ENCODE measurements around the gene ZNF496.

Gene ZNF496

GRCh38 chr1:247328311-247328710 lies 3.4 kb downstream of the ZNF496 start:
- DNase-seq (ENCODE audit: low read depth in 2 of 2) = no peak

DNA sequence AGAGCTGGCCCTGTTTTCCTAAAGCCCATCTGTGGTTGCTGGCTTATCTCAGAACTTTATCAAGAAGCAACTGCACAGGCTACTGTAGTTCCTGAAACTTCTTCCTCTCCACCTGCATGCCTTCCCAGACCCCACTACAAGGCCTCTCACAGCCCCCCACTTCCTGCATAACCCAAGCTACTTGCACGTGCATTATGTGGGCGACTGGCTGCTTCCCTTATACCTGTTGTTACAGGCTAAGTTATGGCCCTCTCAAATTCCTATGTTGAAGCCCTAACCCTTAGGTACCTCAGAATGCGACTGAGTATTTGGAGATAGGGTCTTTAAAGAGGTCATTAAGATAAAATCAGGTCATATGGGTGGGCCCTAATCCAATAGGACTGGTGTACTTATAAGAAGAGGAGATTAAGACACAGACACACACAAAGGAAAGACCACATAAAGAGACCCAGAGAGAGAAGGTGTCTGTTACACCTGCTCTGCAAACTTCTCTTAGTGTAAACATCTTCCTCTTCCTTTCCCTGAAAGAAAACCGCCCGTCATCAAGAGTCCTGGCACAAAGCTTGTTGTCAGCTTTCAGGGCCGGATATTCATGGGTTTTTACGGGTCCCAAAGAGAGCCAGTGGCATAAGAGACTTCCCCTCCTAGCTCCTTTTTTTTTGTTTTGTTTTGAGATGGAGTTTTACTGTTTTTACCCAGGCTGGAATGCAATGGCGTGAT lies 5.1 kb downstream of the ZNF496 start:
- no peak for DNase-seq (ENCODE audit: low read depth in 2 of 2)

DNA sequence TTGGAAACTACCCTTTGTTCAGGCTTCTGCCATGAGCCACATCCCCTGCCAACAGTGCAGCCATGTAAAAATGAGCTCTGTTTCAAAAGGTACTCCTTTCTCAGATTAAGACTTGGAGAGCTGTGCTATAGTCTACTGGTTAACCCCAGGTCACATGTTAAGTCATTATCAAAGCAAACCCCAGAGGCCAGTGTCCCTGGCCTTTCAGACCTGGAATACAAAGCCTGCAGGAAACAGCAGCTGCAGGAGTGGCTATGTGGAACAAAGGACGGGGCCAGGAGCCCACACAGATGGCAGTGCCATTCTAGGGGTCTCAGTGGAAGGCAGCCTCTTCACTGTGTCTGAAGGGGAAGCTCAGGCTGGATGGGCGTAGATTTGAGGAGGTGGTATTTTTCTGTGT lies 6.7 kb downstream of the ZNF496 start:
- no peak for DNase-seq (ENCODE audit: low read depth in 2 of 2)

DNA sequence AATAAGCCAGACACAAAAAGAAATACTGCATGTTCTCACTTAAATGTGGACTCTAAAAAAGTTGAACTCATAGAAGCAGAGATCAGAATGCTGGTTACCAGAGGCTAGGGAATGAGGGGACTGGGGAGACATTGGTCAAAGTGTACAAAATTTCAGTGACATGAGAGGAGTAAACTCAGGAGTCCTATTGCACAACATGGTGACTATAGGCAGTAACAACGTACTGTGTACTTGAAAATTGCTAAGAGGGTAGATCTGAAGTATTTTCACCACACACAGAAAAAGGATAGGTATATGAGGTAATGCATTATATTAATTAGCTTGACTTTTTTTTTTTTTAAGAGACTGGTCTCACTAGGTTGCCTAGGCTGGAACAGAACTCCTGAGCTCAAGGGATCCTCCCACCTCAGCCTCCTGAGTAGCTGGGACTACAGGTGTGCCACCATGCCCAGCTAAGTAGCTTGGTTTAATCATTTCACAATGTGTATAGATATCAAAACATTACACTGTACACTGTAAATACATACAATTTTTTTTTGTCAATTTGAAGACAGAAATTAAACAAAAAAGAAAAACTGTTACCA lies 7.4 kb downstream of the ZNF496 start:
- no peak for DNase-seq (ENCODE audit: low read depth in 2 of 2)

DNA sequence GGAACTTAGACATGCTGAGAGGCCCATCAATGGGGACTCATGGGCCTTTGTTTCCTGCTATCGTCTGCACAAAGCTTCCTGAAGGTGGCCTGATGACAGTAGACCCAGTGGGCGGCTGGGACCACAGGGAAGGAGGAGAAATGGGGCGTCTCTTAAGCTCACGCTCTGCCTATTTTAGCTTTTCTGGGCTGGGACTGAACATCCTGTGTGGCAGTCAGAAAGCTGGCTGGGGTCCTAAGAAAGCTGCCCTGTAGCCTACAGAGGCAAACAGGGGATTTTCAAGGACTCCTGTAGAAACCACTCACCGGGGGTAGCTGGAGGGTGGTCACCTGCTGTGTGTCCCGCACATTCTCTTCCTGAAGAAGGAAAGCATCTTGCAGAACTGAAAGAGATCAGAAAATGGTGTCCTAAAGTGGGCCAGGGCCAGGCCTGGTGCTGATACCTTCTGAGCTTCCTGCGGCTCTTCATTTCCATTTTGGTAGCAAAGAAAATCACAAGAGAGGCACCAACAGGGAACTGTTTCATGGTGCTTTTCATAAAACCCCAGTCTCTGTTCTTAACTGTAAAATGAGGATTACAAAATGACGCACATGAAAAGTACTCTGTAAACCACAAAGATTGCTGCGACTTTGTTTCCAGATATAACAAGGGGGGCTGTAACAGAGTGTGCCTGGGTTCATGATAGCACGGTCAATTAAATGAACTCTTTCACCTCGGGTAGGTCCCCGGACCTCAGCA lies 8.6 kb downstream of the ZNF496 start:
- no peak for DNase-seq (ENCODE audit: low read depth in 2 of 2)

- no peak for DNase-seq (ENCODE audit: low read depth in 2 of 2)
Measured at GRCh38 chr1:247322442-247322841, 9.2 kb downstream of the ZNF496 start.

- no peak for DNase-seq (ENCODE audit: low read depth in 2 of 2)
Measured at GRCh38 chr1:247317702-247318101, 14.0 kb downstream of the ZNF496 start.

GRCh38 chr1:247316590-247317197 lies 15.0 kb downstream of the ZNF496 start:
- no peak for DNase-seq (ENCODE audit: low read depth in 2 of 2)

DNA sequence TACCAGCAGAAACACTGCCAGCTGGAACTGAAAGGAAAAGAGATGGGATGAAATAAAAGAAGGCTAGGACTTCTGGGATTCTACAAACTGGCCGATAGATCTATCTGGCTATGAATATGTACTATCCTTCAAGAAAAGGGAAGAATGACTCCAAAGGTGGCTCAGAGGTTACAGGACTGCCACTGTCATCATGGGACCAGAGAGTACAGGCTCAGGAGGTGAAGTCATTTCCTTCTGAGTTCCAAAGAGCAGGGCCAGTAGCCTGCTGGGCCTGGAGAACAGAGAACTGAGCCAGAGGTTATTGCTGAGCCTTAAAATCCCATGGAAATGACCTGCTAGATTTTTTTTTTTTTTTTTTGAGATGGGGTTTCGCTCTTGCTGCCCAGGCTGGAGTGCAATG lies 27.6 kb downstream of the ZNF496 start:
- no peak for DNase-seq (ENCODE audit: low read depth in 2 of 2)

- no peak for DNase-seq (ENCODE audit: low read depth in 2 of 2)
Measured at GRCh38 chr1:247303216-247303615, 28.5 kb downstream of the ZNF496 start.

DNA sequence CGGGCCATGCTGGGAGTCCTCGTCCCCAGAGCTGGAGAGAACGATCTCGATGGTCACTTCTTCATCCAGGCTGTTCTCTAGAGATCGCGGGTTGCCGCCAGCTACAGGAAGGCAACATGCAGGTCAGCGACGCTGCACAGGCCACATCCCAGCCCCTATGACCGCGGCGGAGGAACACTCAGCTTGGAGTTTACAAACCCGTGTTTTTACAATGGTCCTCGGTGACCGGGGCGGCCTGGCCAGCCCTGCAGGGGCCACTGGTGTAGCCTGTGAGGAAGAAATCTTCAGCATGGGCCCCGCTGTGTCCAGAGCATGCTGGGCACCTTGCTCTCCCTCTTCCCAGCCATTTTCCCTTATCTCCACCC lies 30.5 kb downstream of the ZNF496 start:
- no peak for DNase-seq (ENCODE audit: low read depth in 2 of 2)

- DNase-seq (ENCODE audit: low read depth in 2 of 2) = no peak
Measured at GRCh38 chr1:247300491-247301175, 31.0 kb downstream of the ZNF496 start.

DNA sequence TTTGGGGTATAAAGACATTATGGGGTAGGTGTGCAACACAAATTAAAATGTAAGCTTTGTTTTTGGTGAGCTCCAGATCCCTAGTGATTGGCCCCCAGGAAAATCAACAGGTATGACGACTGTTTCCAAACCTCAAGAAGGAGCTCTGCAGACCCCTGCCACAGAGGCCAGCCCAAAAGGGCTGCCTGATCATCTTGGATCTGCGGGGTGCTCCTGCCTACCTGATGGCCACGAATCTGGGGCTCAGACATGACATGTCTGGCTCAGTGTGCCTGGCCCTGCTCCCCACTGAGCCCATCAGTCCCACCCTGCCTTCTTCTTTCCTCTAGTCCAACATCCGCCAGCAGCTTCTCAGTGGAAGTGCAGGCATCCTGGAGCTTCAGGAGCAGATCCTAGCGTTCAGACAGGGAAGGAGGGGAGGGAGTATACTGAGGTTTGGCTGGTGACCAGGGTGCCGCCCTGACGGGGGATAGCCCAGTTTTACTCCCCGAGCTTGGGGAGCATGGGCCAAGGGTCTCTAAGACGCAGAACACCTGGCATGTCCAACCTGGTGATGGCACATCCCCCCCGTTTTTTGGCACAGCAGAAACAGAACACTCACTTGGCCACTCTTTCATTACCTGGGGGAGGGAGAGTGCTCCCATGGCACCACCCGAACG lies 31.8 kb downstream of the ZNF496 start:
- no peak for DNase-seq (ENCODE audit: low read depth in 2 of 2)

DNA sequence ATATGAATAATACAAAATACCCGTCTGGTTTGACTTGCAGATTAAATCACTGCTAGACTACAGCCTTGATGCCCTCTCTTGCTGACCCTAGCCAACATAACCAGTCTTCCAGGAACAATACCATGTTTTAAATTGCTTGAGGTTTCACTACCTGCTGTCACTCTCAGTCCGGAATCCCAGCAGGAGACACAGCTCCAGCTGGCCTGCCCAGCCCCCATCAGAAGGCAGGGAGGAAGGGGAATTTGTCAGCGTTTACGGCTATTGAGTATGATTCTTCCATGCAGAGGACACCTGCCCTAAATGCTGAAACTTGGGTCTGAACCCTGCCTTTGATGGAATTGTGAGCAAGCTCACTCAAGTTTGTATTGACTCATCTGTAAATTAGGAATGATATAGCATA lies 33.0 kb downstream of the ZNF496 start:
- DNase-seq (ENCODE audit: low read depth in 2 of 2) = no peak

DNA sequence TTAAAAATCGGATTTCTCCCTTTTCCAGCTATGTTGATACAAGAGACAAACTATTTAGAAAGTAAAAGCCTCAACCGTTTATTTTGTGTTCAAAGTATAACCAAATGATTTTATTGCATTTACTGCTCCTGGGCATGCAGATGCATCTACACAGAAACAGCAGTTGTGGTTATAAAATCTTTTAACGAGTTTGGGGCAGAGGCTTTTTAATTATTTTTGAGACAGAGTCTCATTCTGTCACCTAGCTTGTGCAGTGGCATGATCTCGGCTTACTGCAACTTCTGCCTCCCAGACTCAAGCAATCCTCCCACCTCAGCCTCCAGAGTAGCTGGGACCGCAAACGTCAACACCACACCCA lies 33.6 kb downstream of the ZNF496 start:
- no peak for DNase-seq (ENCODE audit: low read depth in 2 of 2)

GRCh38 chr1:247297263-247298123 lies 34.2 kb downstream of the ZNF496 start:
- no peak for DNase-seq (ENCODE audit: low read depth in 2 of 2)

DNA sequence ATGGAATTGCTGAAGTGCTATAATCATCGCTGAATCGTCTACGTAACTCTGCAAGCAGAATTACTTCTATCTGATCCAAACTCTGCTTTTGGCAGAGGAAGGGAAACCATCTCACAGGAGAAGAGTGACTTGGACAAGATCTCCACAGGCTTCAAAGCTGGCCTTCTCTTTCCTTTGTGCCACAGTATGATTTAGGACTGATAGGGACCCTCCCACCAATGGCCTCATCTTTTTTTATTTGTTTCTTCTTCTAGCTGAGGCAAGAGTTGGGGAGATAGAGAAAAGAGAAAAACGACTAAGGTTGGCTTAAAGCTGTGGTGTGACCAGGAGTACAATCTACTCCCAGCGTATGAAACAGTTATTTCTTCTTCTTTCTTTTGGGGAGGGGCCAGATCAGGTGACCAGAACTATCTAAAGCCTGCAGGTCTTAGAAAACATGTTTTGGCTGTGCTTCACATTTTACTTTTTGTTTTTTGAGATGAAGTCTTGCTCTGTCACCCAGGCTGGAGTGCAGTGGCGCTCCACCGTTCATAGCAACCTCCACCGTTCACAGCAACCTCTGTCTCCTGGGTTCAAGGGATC lies 35.0 kb downstream of the ZNF496 start:
- DNase-seq (ENCODE audit: low read depth in 2 of 2) = no peak

DNA sequence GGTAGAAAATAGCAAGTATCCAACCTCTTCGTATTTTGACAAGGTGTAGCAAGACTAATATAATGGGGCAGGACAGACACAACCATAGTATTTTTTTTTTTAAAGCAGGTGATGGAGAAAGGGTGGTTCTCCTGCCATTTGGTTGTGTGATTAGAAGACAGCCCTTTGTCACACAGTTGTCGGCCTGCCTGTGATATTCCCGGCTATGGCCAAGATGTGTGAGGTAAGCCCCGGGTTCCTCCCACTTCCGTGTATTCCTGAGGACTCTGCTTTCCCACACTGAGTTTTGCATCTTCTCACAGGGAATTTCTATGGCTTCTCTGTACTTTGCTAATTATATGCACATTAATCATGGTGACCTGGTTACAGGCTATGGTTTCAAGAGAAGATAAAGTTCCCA lies 35.9 kb downstream of the ZNF496 start:
- no peak for DNase-seq (ENCODE audit: low read depth in 2 of 2)

GRCh38 chr1:247295274-247295684 lies 36.4 kb downstream of the ZNF496 start:
- no peak for DNase-seq (ENCODE audit: low read depth in 2 of 2)

DNA sequence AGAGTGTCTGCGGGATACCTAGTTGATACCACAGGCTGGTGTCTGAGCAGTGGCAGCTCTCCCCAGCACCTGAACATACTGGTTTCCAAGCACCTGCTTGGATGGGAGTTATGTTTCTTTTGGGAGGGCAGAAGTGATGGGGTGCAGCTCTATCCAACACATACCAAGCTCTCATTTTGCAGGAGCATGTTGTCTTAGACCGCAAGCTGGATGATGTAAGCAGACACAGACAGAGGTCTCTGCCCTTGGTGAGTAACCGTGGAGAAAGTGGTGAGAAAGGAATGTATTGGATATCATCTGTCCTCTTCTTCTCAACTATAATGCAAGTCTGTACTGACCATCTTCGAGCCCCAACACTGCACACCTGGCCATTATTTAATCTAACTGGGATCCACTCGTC lies 37.4 kb downstream of the ZNF496 start:
- DNase-seq (ENCODE audit: low read depth in 2 of 2) = no peak
